Spinal cord (tissue), 10 donors: ENCODE results near the gene ARL5B. TPM values are rescaled to one million over a fixed set of nuclear protein-coding genes. Genes with fewer than 3 reads are reported as not detected.

Experiments used
- DNase-seq, 6 donors: peaks; one replicate each; pipeline versions ENCODE4 v3.0.0 to v3.0.0-alpha.2; 2013 to 2015; ENCODE audit warnings: low spot score in 6 of 6, low read depth in 4 of 6
- H3K27ac ChIP-seq: one replicate; pipeline ENCODE4 v1.5.1; 2013; ENCODE audit warnings: low read depth, low read length, control low read depth
- H3K27me3 ChIP-seq: one replicate; pipeline ENCODE4 v1.6.1; 2013; ENCODE audit warnings: low read length; ENCODE audit not compliant: control insufficient read depth, insufficient read depth
- H3K36me3 ChIP-seq: one replicate; pipeline ENCODE4 v1.6.1; 2013; ENCODE audit warnings: low read length; ENCODE audit not compliant: control insufficient read depth, insufficient read depth
- H3K4me1 ChIP-seq: one replicate; pipeline ENCODE4 v1.6.1; 2013; ENCODE audit warnings: low read length; ENCODE audit not compliant: control insufficient read depth, insufficient read depth
- H3K4me3 ChIP-seq: one replicate; pipeline ENCODE4 v1.5.1; 2013; ENCODE audit warnings: low read depth, low read length, control low read depth
- H3K9me3 ChIP-seq: one replicate; pipeline ENCODE4 v1.6.1; 2013; ENCODE audit warnings: low read length; ENCODE audit not compliant: control insufficient read depth, insufficient read depth
- WGBS: methylation state at CpG from one replicate; pipeline ENCODE4 v1.1.5; 2013; ENCODE audit warnings: missing lambda C conversion rate; ENCODE audit not compliant: insufficient coverage; 5-methylcytosine and 5-hydroxymethylcytosine counted together
- polyA plus RNA-seq, 2 donors: library from polyadenylated mRNA; unstranded; fragments of 120-200 nt; gene quantifications; one replicate each; pipeline ENCODE4 v1.2.1, GENCODE V29; 2013; ENCODE audit not compliant: insufficient read length in 2 of 2
- total RNA-seq, 2 donors: library from RNA; depleted of rRNA in 1 of 2; stranded (reverse); fragments of 120-200 nt in 1 of 2; fragments of >200 nt in 1 of 2; gene quantifications; one replicate each; pipeline versions ENCODE4 v1.2.3 to v1.2.4, GENCODE V29; 2013 to 2014
- donor health status: healthy.

Gene ARL5B
- total and polyA plus RNA-seq, 4 donors, result 21.0 to 70.1 (median 29.2) TPM

GRCh38 chr10:18687195-18687594, 28.0 kb downstream of the ARL5B start:
- DNase-seq, result no peak
- Histone ChIP-seq H3K27ac (no peak overlapping the region), H3K4me1 (no peaks in the 10 kb centered on the region), H3K36me3 (no peaks in the 10 kb centered on the region), H3K27me3 (no peaks in the 10 kb centered on the region), H3K9me3 (no peaks in the 10 kb centered on the region), H3K4me3 (no peak overlapping the region)
- WGBS, result 80% methylated on average over 1 of the region's 7 CpGs

- Histone ChIP-seq H3K27me3 (no peaks in the 10 kb centered on the region), H3K4me3 (no peak overlapping the region), H3K36me3 (no peaks in the 10 kb centered on the region), H3K9me3 (no peaks in the 10 kb centered on the region), H3K4me1 (no peaks in the 10 kb centered on the region), H3K27ac (no peak overlapping the region)
- DNase-seq, result no peak
- WGBS, result no CpG with 5 or more reads among the region's 5 CpGs
These were observed 28.5 kb downstream of the ARL5B start for GRCh38 chr10:18687706-18688105.

GRCh38 chr10:18689498-18689897, 30.3 kb downstream of the ARL5B start:
- H3K27me3 ChIP-seq, result no peaks in the 10 kb centered on the region
- H3K27ac ChIP-seq, result no peak overlapping the region
- DNase-seq, result peak in 5 of 6 donors; percentile 4 to 87 (median 29)
- no CpG with 5 or more reads among the region's 3 CpGs for WGBS
- H3K4me1 ChIP-seq, result no peaks in the 10 kb centered on the region
- H3K36me3 ChIP-seq, result no peaks in the 10 kb centered on the region
- H3K4me3 ChIP-seq, result no peak overlapping the region
- H3K9me3 ChIP-seq, result no peaks in the 10 kb centered on the region

GRCh38 chr10:18690541-18690940, 31.3 kb downstream of the ARL5B start:
- H3K27ac ChIP-seq, result no peak overlapping the region
- no peak overlapping the region for H3K4me3 ChIP-seq
- WGBS, result 91% methylated on average over 6 of the region's 6 CpGs
- DNase-seq, result no peak
- no peaks in the 10 kb centered on the region for H3K27me3 ChIP-seq
- no peaks in the 10 kb centered on the region for H3K9me3 ChIP-seq
- H3K4me1 ChIP-seq, result no peaks in the 10 kb centered on the region
- H3K36me3 ChIP-seq, result no peaks in the 10 kb centered on the region

GRCh38 chr10:18699849-18700840, 40.9 kb downstream of the ARL5B start:
- no peak overlapping the region for H3K27ac ChIP-seq
- peak in 1 of 6 donors; percentile 70 for DNase-seq
- H3K4me1 ChIP-seq, result no peaks in the 10 kb centered on the region
- no peaks in the 10 kb centered on the region for H3K9me3 ChIP-seq
- H3K4me3 ChIP-seq, result no peak overlapping the region
- H3K27me3 ChIP-seq, result no peaks in the 10 kb centered on the region
- H3K36me3 ChIP-seq, result no peaks in the 10 kb centered on the region
- WGBS, result 40% methylated on average over 1 of the region's 6 CpGs

GRCh38 chr10:18703521-18703920, 44.3 kb downstream of the ARL5B start:
- Histone ChIP-seq H3K4me1 (no peaks in the 10 kb centered on the region), H3K4me3 (no peak overlapping the region), H3K36me3 (no peaks in the 10 kb centered on the region), H3K9me3 (no peaks in the 10 kb centered on the region), H3K27ac (no peak overlapping the region), H3K27me3 (no peaks in the 10 kb centered on the region)
- WGBS, result 71% methylated on average over 2 of the region's 5 CpGs
- DNase-seq, result peak in 1 of 6 donors; percentile 16

GRCh38 chr10:18710201-18710653, 51.0 kb downstream of the ARL5B start:
- no peaks in the 10 kb centered on the region for H3K4me1 ChIP-seq
- 86% methylated on average over 31 of the region's 31 CpGs for WGBS
- no peak for DNase-seq
- no peak overlapping the region for H3K4me3 ChIP-seq
- H3K9me3 ChIP-seq, result no peaks in the 10 kb centered on the region
- no peaks in the 10 kb centered on the region for H3K36me3 ChIP-seq
- no peak overlapping the region for H3K27ac ChIP-seq
- no peaks in the 10 kb centered on the region for H3K27me3 ChIP-seq

GRCh38 chr10:18713077-18713476, 53.8 kb downstream of the ARL5B start:
- no peaks in the 10 kb centered on the region for H3K4me1 ChIP-seq
- 79% methylated on average over 2 of the region's 6 CpGs for WGBS
- DNase-seq, result no peak

GRCh38 chr10:18718991-18719390, 59.8 kb downstream of the ARL5B start:
- Histone ChIP-seq H3K27ac (no peak overlapping the region), H3K4me1 (no peaks in the 10 kb centered on the region), H3K4me3 (no peak overlapping the region), H3K36me3 (no peaks in the 10 kb centered on the region), H3K27me3 (no peaks in the 10 kb centered on the region), H3K9me3 (no peaks in the 10 kb centered on the region)
- WGBS, result no CpG with 5 or more reads among the region's 1 CpG
- DNase-seq, result no peak

More at GRCh38 chr10:18713077-18713476, 53.8 kb downstream of the ARL5B start:
- no peaks in the 10 kb centered on the region for H3K36me3 ChIP-seq
- no peaks in the 10 kb centered on the region for H3K27me3 ChIP-seq
- H3K27ac ChIP-seq, result no peak overlapping the region
- H3K9me3 ChIP-seq, result no peaks in the 10 kb centered on the region
- H3K4me3 ChIP-seq, result no peak overlapping the region

- Histone ChIP-seq H3K4me3 (no peak overlapping the region), H3K27me3 (no peaks in the 10 kb centered on the region), H3K27ac (no peak overlapping the region), H3K36me3 (no peaks in the 10 kb centered on the region), H3K9me3 (no peaks in the 10 kb centered on the region), H3K4me1 (no peaks in the 10 kb centered on the region)
- WGBS, result no CpG with 5 or more reads among the region's 1 CpG
- no peak for DNase-seq
These were observed 60.6 kb downstream of the ARL5B start for GRCh38 chr10:18719811-18720210.
